ENCODE data around the gene ADA. TPM values are rescaled to one million over a fixed set of nuclear protein-coding genes. Genes with fewer than 3 reads are reported as not detected.

ADA gene
- polyA plus RNA-seq, 1 donor (not counting 4 experiments of a cell fraction or from before 2014, with no cell fraction given), result 21.4 TPM

- no peak for FAIRE-seq
- Histone ChIP-seq H4K20me1 (ENCODE audit: control insufficient read depth, extremely low read depth, insufficient read depth, low read length) (no peaks in the 10 kb centered on the region), H3K9ac (ENCODE audit: control insufficient read depth, extremely low read depth, insufficient read depth, low read length) (no peak overlapping the region), H2AFZ (ENCODE audit: control insufficient read depth, low read length) (no peak overlapping the region), H3K27me3 (ENCODE audit: control insufficient read depth, extremely low read depth, insufficient read depth, low read length) (no peaks in the 10 kb centered on the region), H3K4me3 (ENCODE audit: control insufficient read depth in 2 of 3, extremely low read depth in 1 of 3, insufficient read depth in 2 of 3, low read depth in 1 of 3, low read length in 3 of 3) (no peak overlapping the region), H3K79me2 (ENCODE audit: control insufficient read depth, insufficient read depth, low read length) (no peaks in the 10 kb centered on the region), H3K36me3 (ENCODE audit: control insufficient read depth in 2 of 2, extremely low read depth in 1 of 2, insufficient read depth in 2 of 2, low read length in 2 of 2) (peaks cover 25 to 33% of the 10 kb centered on the region in 2 experiments), H3K4me1 (ENCODE audit: control insufficient read depth, extremely low read depth, insufficient read depth, low read length) (no peaks in the 10 kb centered on the region), H3K27ac (ENCODE audit: control insufficient read depth, insufficient read depth, low read length) (no peak overlapping the region), H3K9me1 (ENCODE audit: control insufficient read depth, extremely low read depth, insufficient read depth, low read length) (no peaks in the 10 kb centered on the region), H3K9me3 (ENCODE audit: control insufficient read depth, low read depth, low read length) (peaks cover 4% of the 10 kb centered on the region), H3K4me2 (ENCODE audit: control insufficient read depth, extremely low read depth, insufficient read depth, low read depth, low read length) (no peak overlapping the region)
- TF ChIP-seq CTCF (optimal IDR thresholded peaks at IDR 0.05 in 1 of 3, IDR thresholded peaks at IDR 0.05 in 1 of 3, conservative IDR thresholded peaks at IDR 0.05 in 1 of 3; ENCODE audit: extremely low read depth in 1 of 3, insufficient read depth in 2 of 3, low read length in 3 of 3), result no peak
- TF ChIP-seq EZH2 (IDR thresholded peaks at IDR 0.05; ENCODE audit: low read length), result no peak
- dilution Hi-C loops (cut with MboI; ENCODE audit: extremely low pct_ligation_motif_present, low sequenced_read_pairs), result no loop called here
- no peak for DNase-seq (ENCODE audit: low read depth, low spot score)
Observed at GRCh38 chr20:44621325-44621724, 30.2 kb downstream of the ADA start.

GRCh38 chr20:44620030-44620429 lies 31.5 kb downstream of the ADA start:
- Histone ChIP-seq H3K36me3 (ENCODE audit: control insufficient read depth in 2 of 2, extremely low read depth in 1 of 2, insufficient read depth in 2 of 2, low read length in 2 of 2) (peaks cover 27% of the 10 kb centered on the region in 2 experiments), H4K20me1 (ENCODE audit: control insufficient read depth, extremely low read depth, insufficient read depth, low read length) (no peaks in the 10 kb centered on the region), H3K4me3 (ENCODE audit: control insufficient read depth in 2 of 3, extremely low read depth in 1 of 3, insufficient read depth in 2 of 3, low read depth in 1 of 3, low read length in 3 of 3) (no peak overlapping the region), H3K9me3 (ENCODE audit: control insufficient read depth, low read depth, low read length) (peaks cover 4% of the 10 kb centered on the region), H3K79me2 (ENCODE audit: control insufficient read depth, insufficient read depth, low read length) (no peaks in the 10 kb centered on the region), H3K4me1 (ENCODE audit: control insufficient read depth, extremely low read depth, insufficient read depth, low read length) (no peaks in the 10 kb centered on the region), H3K4me2 (ENCODE audit: control insufficient read depth, extremely low read depth, insufficient read depth, low read depth, low read length) (no peak overlapping the region), H2AFZ (ENCODE audit: control insufficient read depth, low read length) (no peak overlapping the region), H3K9ac (ENCODE audit: control insufficient read depth, extremely low read depth, insufficient read depth, low read length) (no peak overlapping the region), H3K27ac (ENCODE audit: control insufficient read depth, insufficient read depth, low read length) (no peak overlapping the region), H3K9me1 (ENCODE audit: control insufficient read depth, extremely low read depth, insufficient read depth, low read length) (no peaks in the 10 kb centered on the region), H3K27me3 (ENCODE audit: control insufficient read depth, extremely low read depth, insufficient read depth, low read length) (no peaks in the 10 kb centered on the region)
- no peak for FAIRE-seq
- dilution Hi-C loops (cut with MboI; ENCODE audit: extremely low pct_ligation_motif_present, low sequenced_read_pairs), result no loop called here
- DNase-seq (ENCODE audit: low read depth, low spot score), result no peak
- TF ChIP-seq CTCF (optimal IDR thresholded peaks at IDR 0.05 in 1 of 3, IDR thresholded peaks at IDR 0.05 in 1 of 3, conservative IDR thresholded peaks at IDR 0.05 in 1 of 3; ENCODE audit: extremely low read depth in 1 of 3, insufficient read depth in 2 of 3, low read length in 3 of 3) (no peak), EZH2 (IDR thresholded peaks at IDR 0.05; ENCODE audit: low read length) (no peak)

Data from keratinocyte (primary cell).